Endothelial cell of umbilical vein (primary cell): ENCODE measurements around the gene SOX18. TPM values are rescaled to one million over a fixed set of nuclear protein-coding genes. Genes with fewer than 3 reads are reported as not detected.

Experiments used
- BruUV-seq: library from RNA; stranded (reverse); fragments of 400-500 nt; replicated peaks from 2 replicates; lab custom pipeline; 2021; lab: Mats Ljungman, UMichigan
- CTCF ChIA-PET: fragments of 300-600, 350-600 bp; sonication (Branson Sonifier 250); formaldehyde crosslinking; loops from one replicate; lab custom pipeline; 2021; ENCODE audit warnings: antibody characterized with exemption, inconsistent platforms; lab: Charles Lee
- POLR2A ChIA-PET: fragments of 300-600, 350-600 bp; sonication (Branson Sonifier 250); formaldehyde crosslinking; loops from one replicate; lab custom pipeline; 2021; ENCODE audit warnings: antibody characterized with exemption, inconsistent platforms; lab: Charles Lee
- DNase-seq: peaks from one replicate; pipeline ENCODE4 v3.0.0-alpha.2; 2011; ENCODE audit warnings: low read depth, low spot score
- FAIRE-seq: peaks from 2 replicates; lab custom pipeline; 2011; peaks lifted over from hg19 to GRCh38; lab: Jason Lieb, UNC
- H2AFZ ChIP-seq: 2 replicates; pipeline ENCODE4 v1.6.0; 2012; ENCODE audit warnings: low read depth, low read length, control low read depth, inconsistent platforms
- H3K27ac ChIP-seq: 2 replicates; pipeline ENCODE4 v1.5.1; 2011; ENCODE audit warnings: low read depth, mild to moderate bottlenecking, control low read depth, low read length, moderate library complexity; ENCODE audit not compliant: insufficient read depth
- H3K27me3 ChIP-seq, 2 experiments: 2 replicates each; pipeline versions ENCODE4 v1.6.0 to v1.6.1; 2011; ENCODE audit warnings: low read length in 2 of 2, mixed read lengths in 1 of 2; ENCODE audit not compliant: control insufficient read depth in 2 of 2, insufficient read depth in 2 of 2
- H3K36me3 ChIP-seq, 2 experiments: 2 replicates in 1 of 2; 3 replicates in 1 of 2; pipeline ENCODE4 v1.5.1; 2011; ENCODE audit warnings: low read length in 2 of 2, mild to moderate bottlenecking in 1 of 2, moderate library complexity in 1 of 2; ENCODE audit not compliant: control insufficient read depth in 2 of 2, insufficient read depth in 2 of 2; ENCODE audit errors: extremely low read depth in 1 of 2
- H3K4me1 ChIP-seq: 3 replicates; pipeline ENCODE4 v1.5.1; 2011; ENCODE audit warnings: mild to moderate bottlenecking, low read length; ENCODE audit not compliant: control insufficient read depth, insufficient read depth; ENCODE audit errors: extremely low read depth
- H3K4me2 ChIP-seq: 2 replicates; pipeline ENCODE4 v1.6.1; 2011; ENCODE audit warnings: low read length, control low read depth, mixed read lengths; ENCODE audit not compliant: insufficient read depth
- H3K4me3 ChIP-seq, 3 experiments: fragments of 200-600 bp in 1 of 3; sonication (generic), shearing (Covaris generic) in 1 of 3; replicated peaks in 1 of 3; 2 replicates each; pipeline ENCODE4 v1.5.1; 2011 to 2016; ENCODE audit warnings: control low read depth in 3 of 3, low read length in 3 of 3, mild to moderate bottlenecking in 2 of 3, inconsistent platforms in 1 of 3, low read depth in 1 of 3, moderate library complexity in 1 of 3; ENCODE audit not compliant: insufficient read depth in 1 of 3
- H3K79me2 ChIP-seq: 2 replicates; pipeline ENCODE4 v1.6.0; 2012; ENCODE audit warnings: low read length, inconsistent platforms; ENCODE audit not compliant: control insufficient read depth, insufficient read depth
- H3K9ac ChIP-seq: replicated peaks from 2 replicates; pipeline ENCODE3; 2011; ENCODE audit warnings: low read length, control low read depth; ENCODE audit not compliant: insufficient read depth; ENCODE audit errors: extremely low read depth
- H3K9me1 ChIP-seq: replicated peaks from 3 replicates; pipeline ENCODE4 v1.6.0; 2011; ENCODE audit warnings: mild to moderate bottlenecking, low read length; ENCODE audit not compliant: control insufficient read depth, insufficient read depth; ENCODE audit errors: extremely low read depth
- H3K9me3 ChIP-seq: replicated peaks from 2 replicates; pipeline ENCODE4 v1.5.1; 2012; ENCODE audit warnings: low read length, inconsistent platforms; ENCODE audit not compliant: control insufficient read depth, insufficient read depth
- H4K20me1 ChIP-seq: replicated peaks from 2 replicates; pipeline ENCODE3; 2011; ENCODE audit warnings: mild to moderate bottlenecking, low read length; ENCODE audit not compliant: control insufficient read depth, insufficient read depth; ENCODE audit errors: extremely low read depth
- CTCF ChIP-seq, 2 donors: IDR thresholded peaks; 1 replicate in 1 of 2; 2 replicates in 1 of 2; pipeline ENCODE4 v1.5.1; 2011; ENCODE audit warnings: low read length in 2 of 2, mild to moderate bottlenecking in 2 of 2, moderate library complexity in 2 of 2, control low read depth in 1 of 2, inconsistent platforms in 1 of 2, low read depth in 1 of 2; ENCODE audit not compliant: insufficient read depth in 1 of 2; ENCODE audit errors: extremely low read depth in 1 of 2
- FOS ChIP-seq: IDR thresholded peaks from 2 replicates; pipeline ENCODE4 v1.6.1; 2011; ENCODE audit warnings: mild to moderate bottlenecking, low read length, moderate library complexity, borderline replicate concordance; ENCODE audit not compliant: insufficient read depth
- GATA2 ChIP-seq: IDR thresholded peaks from 2 replicates; pipeline ENCODE4 v1.7.0; 2011; ENCODE audit warnings: low read depth, mild to moderate bottlenecking, moderate library complexity, mixed read lengths, low read length; ENCODE audit not compliant: insufficient read length, insufficient read depth
- JUN ChIP-seq: IDR thresholded peaks from 2 replicates; pipeline ENCODE4 v1.6.1; 2011; ENCODE audit warnings: borderline replicate concordance, low read depth; ENCODE audit not compliant: insufficient read length, insufficient read depth
- MYC ChIP-seq: IDR thresholded peaks from one replicate; pipeline ENCODE4 v1.6.1; 2011; ENCODE audit warnings: mild to moderate bottlenecking, low read depth, low read length
- POLR2AphosphoS5 ChIP-seq: IDR thresholded peaks from 2 replicates; pipeline ENCODE4 v1.6.1; 2012; ENCODE audit warnings: low read depth, mild to moderate bottlenecking, control low read depth, low read length, moderate library complexity; ENCODE audit not compliant: insufficient read depth
- dilution Hi-C: fragments of 300-500 bp; cut with MboI; formaldehyde crosslinking; loops from one replicate; pipeline ENCODE4 v1.15.0; 2019; ENCODE audit warnings: low sequenced_read_pairs; ENCODE audit not compliant: extremely low pct_ligation_motif_present
- intact Hi-C: fragments of 100-400 bp; cut with micrococcal nuclease; formaldehyde crosslinking; loops from one replicate; pipeline ENCODE4 v1.10.0; 2022
- polyA plus RNA-seq, 4 experiments: library from polyadenylated mRNA; depleted of rRNA in 3 of 4; stranded (reverse) in 3 of 4; unstranded in 1 of 4; fragments of >200 nt; gene quantifications; 2 replicates each; pipeline versions ENCODE4 v1.2.1 to v1.2.3, GENCODE V29; 2011 to 2012; ENCODE audit warnings: missing spikeins in 1 of 4
- total RNA-seq: library from RNA; stranded (reverse); gene quantifications from 2 replicates; pipeline ENCODE4 v1.2.3, GENCODE V29; 2021

The SOX18 gene
- total and polyA plus RNA-seq, 2 donors (not counting 3 experiments of a cell fraction or from before 2014, with no cell fraction given) = 20.9 to 175 TPM

- no peak overlapping the region for H3K9ac ChIP-seq
- no TSS peak for BruUV-seq
- no peak overlapping the region for H3K4me2 ChIP-seq
- H3K36me3 ChIP-seq = no peaks in the 10 kb centered on the region
- ChIA-PET CTCF (no interaction called here), POLR2A (no interaction called here)
- no peaks in the 10 kb centered on the region for H4K20me1 ChIP-seq
- H3K9me3 ChIP-seq = no peaks in the 10 kb centered on the region
- no peak overlapping the region for H2AFZ ChIP-seq
- dilution Hi-C loops = no loop called here
- H3K27me3 ChIP-seq = peaks cover 0 to 1% of the 10 kb centered on the region in 2 experiments
- no peak overlapping the region for H3K4me3 ChIP-seq
- DNase-seq (no peak), FAIRE-seq (no peak)
- H3K79me2 ChIP-seq = no peaks in the 10 kb centered on the region
- TF ChIP-seq POLR2AphosphoS5 (no peak), JUN (no peak), GATA2 (no peak), CTCF (IDR thresholded peaks at IDR 0.05; ENCODE audit: extremely low read depth in 1 of 2, insufficient read depth in 1 of 2, low read depth in 1 of 2, low read length in 2 of 2) (no peak), FOS (no peak), MYC (no peak)
- intact Hi-C loops = no loop called here
- no peak overlapping the region for H3K27ac ChIP-seq
- H3K9me1 ChIP-seq = no peaks in the 10 kb centered on the region
- no peaks in the 10 kb centered on the region for H3K4me1 ChIP-seq
Observed at GRCh38 chr20:64095455-64095854, 46.0 kb upstream of the SOX18 start.
